HCT116 (cell line): Measurements from ENCODE around the gene FIBCD1. TPM values are rescaled to one million over a fixed set of nuclear protein-coding genes. Genes with fewer than 3 reads are reported as not detected.

Source experiments
- ATAC-seq: fragments of 200-7000 bp; cut with Tn5 transposase; 2 replicates; pipeline ENCODE4 v1.9.1; 2020; ENCODE audit warnings: mild to moderate bottlenecking, moderate library complexity
- BruUV-seq: library from RNA; stranded (reverse); fragments of 400-500 nt; replicated peaks from 2 replicates; lab custom pipeline; 2021; lab: Mats Ljungman, UMichigan
- CTCF ChIA-PET: fragments of 300-600 bp; sonication (Branson Sonifier 250); formaldehyde crosslinking; loops from one replicate; lab custom pipeline; 2021; ENCODE audit warnings: antibody characterized with exemption; lab: Charles Lee
- POLR2A ChIA-PET: fragments of 300-600, 350-600 bp; sonication (Branson Sonifier 250); formaldehyde crosslinking; loops from one replicate; lab custom pipeline; 2021; ENCODE audit warnings: antibody characterized with exemption; lab: Charles Lee
- RAD21 ChIA-PET, 2 experiments: fragments of 300-600 bp; sonication (Branson Sonifier 250); formaldehyde crosslinking; loops; one replicate each; lab custom pipeline; 2023; ENCODE audit warnings: low total read pairs in 2 of 2; ENCODE audit not compliant: uncharacterized antibody in 2 of 2, unreplicated experiment in 2 of 2, low non-redundant PET in 1 of 2; lab: Charles Lee
- DNase-seq: peaks from one replicate; pipeline ENCODE4 v3.0.0-alpha.2; 2010; ENCODE audit warnings: low read depth, low spot score
- H2AFZ ChIP-seq: fragments of 200-600 bp; shearing (Covaris generic), sonication (generic); 2 replicates; pipeline ENCODE4 v1.6.1; 2017; ENCODE audit warnings: low read depth, mixed run types, mixed read lengths, antibody characterized with exemption, low read length; ENCODE audit not compliant: poor library complexity, severe bottlenecking
- H3K27ac ChIP-seq: 2 replicates; pipeline ENCODE4 v1.5.1; 2012; ENCODE audit warnings: low read depth, low read length
- H3K27me3 ChIP-seq: fragments of 200-600 bp; sonication (generic); 2 replicates; pipeline ENCODE4 v1.6.1; 2016; ENCODE audit warnings: mixed run types, low read length, mixed read lengths; ENCODE audit not compliant: insufficient read depth
- H3K36me3 ChIP-seq, 2 experiments: fragments of 200-500 bp in 1 of 2; fragments of 200-600 bp in 1 of 2; sonication (Bioruptor generic) in 1 of 2; sonication (generic) in 1 of 2; 2 replicates each; pipeline versions ENCODE4 v1.5.1 to v1.6.1; 2014 to 2016; ENCODE audit warnings: low read length in 2 of 2, inconsistent platforms in 1 of 2, mixed read lengths in 1 of 2, mixed run types in 1 of 2; ENCODE audit not compliant: insufficient read depth in 2 of 2, control insufficient read depth in 1 of 2
- H3K4me1 ChIP-seq, 2 experiments: fragments of 200-600 bp in 1 of 2; sonication (generic) in 1 of 2; 2 replicates each; pipeline versions ENCODE4 v1.5.1 to v1.6.1; 2012 to 2017; ENCODE audit warnings: low read length in 2 of 2, inconsistent platforms in 1 of 2, mild to moderate bottlenecking in 1 of 2, mixed read lengths in 1 of 2, mixed run types in 1 of 2, moderate library complexity in 1 of 2; ENCODE audit not compliant: insufficient read depth in 2 of 2, control insufficient read depth in 1 of 2
- H3K4me2 ChIP-seq: fragments of 200-600 bp; sonication (generic); 2 replicates; pipeline ENCODE4 v1.6.1; 2017; ENCODE audit warnings: mixed run types, low read length, mixed read lengths
- H3K4me3 ChIP-seq, 2 experiments: fragments of 200-600 bp in 1 of 2; sonication (generic) in 1 of 2; replicated peaks in 1 of 2; 2 replicates each; pipeline ENCODE4 v1.5.1; 2011 to 2016; ENCODE audit warnings: low read length in 2 of 2, control low read depth in 1 of 2, low read depth in 1 of 2, mild to moderate bottlenecking in 1 of 2, mixed read lengths in 1 of 2, mixed run types in 1 of 2
- H3K79me2 ChIP-seq: fragments of 200-600 bp; sonication (generic); 2 replicates; pipeline ENCODE4 v1.6.1; 2017; ENCODE audit warnings: mild to moderate bottlenecking, mixed run types, low read length, moderate library complexity, mixed read lengths; ENCODE audit not compliant: insufficient read depth
- H3K9ac ChIP-seq: fragments of 200-600 bp; sonication (generic); 2 replicates; pipeline ENCODE4 v1.6.1; 2016; ENCODE audit warnings: low read length, mixed read lengths
- H3K9me2 ChIP-seq: fragments of 200-600 bp; sonication (generic), shearing (Covaris generic); 2 replicates; pipeline ENCODE4 v1.6.1; 2017; ENCODE audit warnings: mixed run types, mild to moderate bottlenecking, moderate library complexity; ENCODE audit not compliant: insufficient read depth
- H3K9me3 ChIP-seq, 2 experiments: fragments of 200-500 bp in 1 of 2; fragments of 200-600 bp in 1 of 2; sonication (Bioruptor generic) in 1 of 2; sonication (generic) in 1 of 2; 2 replicates each; pipeline ENCODE4 v1.6.1; 2014 to 2017; ENCODE audit warnings: low read length in 2 of 2, mixed read lengths in 2 of 2, inconsistent platforms in 1 of 2, low read depth in 1 of 2, mild to moderate bottlenecking in 1 of 2, mixed run types in 1 of 2, moderate library complexity in 1 of 2; ENCODE audit not compliant: control insufficient read depth in 1 of 2, insufficient read depth in 1 of 2
- H4K20me1 ChIP-seq: fragments of 200-600 bp; sonication (generic), shearing (Covaris generic); 2 replicates; pipeline ENCODE4 v1.6.1; 2017; ENCODE audit warnings: mixed run types, mild to moderate bottlenecking, moderate library complexity; ENCODE audit not compliant: insufficient read depth
- ATF3 ChIP-seq: IDR thresholded peaks from 2 replicates; pipeline ENCODE4 v1.6.1; 2012
- CBX3 ChIP-seq: IDR thresholded peaks from 2 replicates; pipeline ENCODE4 v1.6.1; 2012; ENCODE audit warnings: low read depth
- CEBPB ChIP-seq: IDR thresholded peaks from 2 replicates; pipeline ENCODE4 v1.6.1; 2012; ENCODE audit warnings: low read depth
- ELF1 ChIP-seq: IDR thresholded peaks from 2 replicates; pipeline ENCODE4 v1.6.1; 2012; ENCODE audit warnings: low read depth, borderline replicate concordance
- EZH2phosphoT487 ChIP-seq: fragments of 200-600 bp; IDR thresholded peaks from 2 replicates; pipeline ENCODE4 v1.6.1; 2018; ENCODE audit warnings: antibody characterized with exemption, borderline replicate concordance
- JUND ChIP-seq: IDR thresholded peaks from 2 replicates; pipeline ENCODE4 v1.6.1; 2012
- POLR2A ChIP-seq: IDR thresholded peaks from 2 replicates; pipeline ENCODE4 v1.7.0; 2011; ENCODE audit warnings: borderline replicate concordance; ENCODE audit not compliant: insufficient read depth, insufficient read length; ENCODE audit errors: extremely low read depth
- POLR2AphosphoS5 ChIP-seq: IDR thresholded peaks from 2 replicates; pipeline ENCODE4 v1.6.1; 2011; ENCODE audit warnings: mild to moderate bottlenecking, low read depth, low read length, moderate library complexity
- REST ChIP-seq: IDR thresholded peaks from 2 replicates; pipeline ENCODE4 v1.6.1; 2012; ENCODE audit warnings: low read depth
- SRF ChIP-seq: IDR thresholded peaks from 2 replicates; pipeline ENCODE4 v1.6.1; 2012; ENCODE audit warnings: low read depth
- ZBTB33 ChIP-seq: IDR thresholded peaks from 2 replicates; pipeline ENCODE4 v1.6.1; 2011; ENCODE audit warnings: mild to moderate bottlenecking, low read length, moderate library complexity; ENCODE audit not compliant: insufficient replicate concordance; ENCODE audit errors: extremely low read depth
- ZFX ChIP-seq: fragments of 450-650 bp; IDR thresholded peaks from 2 replicates; pipeline ENCODE4 v1.6.1; 2017
- intact Hi-C: fragments of 100-400 bp; cut with micrococcal nuclease; formaldehyde crosslinking; loops from 2 replicates; pipeline ENCODE4 v1.10.0; 2022
- total RNA-seq: library from RNA; stranded (reverse); gene quantifications from one replicate; pipeline ENCODE4 v1.2.1, GENCODE V29; 2021; ENCODE audit not compliant: unreplicated experiment

FIBCD1 gene
- total RNA-seq, 1 experiment from 2014 or later = 26.1 TPM

DNA sequence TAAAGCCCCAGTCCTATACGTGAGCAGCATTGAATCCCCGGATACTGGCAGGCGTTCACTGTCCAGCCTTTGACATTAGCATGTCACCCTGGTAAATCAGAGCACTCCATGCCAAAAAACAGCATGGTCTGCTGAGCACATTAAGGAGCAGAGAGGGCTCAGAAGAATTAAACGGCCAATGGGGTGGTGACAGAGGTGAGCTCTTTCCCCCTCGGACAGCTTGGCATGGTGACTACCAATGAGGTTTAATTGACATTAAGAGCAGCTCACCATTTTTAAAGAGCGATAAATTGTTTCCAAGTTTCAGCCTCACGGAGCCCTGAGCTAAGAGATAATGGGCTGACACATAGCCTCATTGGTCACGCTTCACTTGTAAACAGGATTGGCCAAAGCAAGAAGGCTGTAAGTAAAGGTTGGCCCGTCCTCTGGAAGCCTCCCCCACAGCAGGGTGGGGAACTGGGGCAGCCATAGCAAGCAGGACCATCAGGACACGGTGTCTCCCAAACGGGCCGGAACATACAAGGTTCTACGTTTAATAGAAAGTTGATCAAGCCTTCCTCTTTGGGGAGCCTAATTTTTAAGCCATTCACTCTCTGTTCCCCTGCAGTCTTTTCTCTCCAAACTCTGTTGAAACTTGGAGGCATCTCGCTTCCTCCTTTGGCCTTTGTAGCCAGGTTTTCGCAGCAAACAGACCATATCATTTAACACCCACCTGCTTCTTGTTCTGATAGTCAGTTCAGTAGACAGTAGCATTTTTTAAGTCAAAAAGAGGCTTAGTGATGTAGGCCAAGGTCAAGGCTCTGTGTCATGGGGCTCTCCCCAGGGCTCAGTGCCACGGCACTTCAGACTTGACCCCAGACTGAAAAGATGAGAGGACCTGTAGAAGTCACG, 68.3 kb downstream of the FIBCD1 start:
- H3K9ac ChIP-seq = no peak overlapping the region
- H3K36me3 ChIP-seq = peaks cover 22 to 30% of the 10 kb centered on the region in 2 experiments; a peak in 3 of 4 replicates
- H4K20me1 ChIP-seq = no peaks in the 10 kb centered on the region; the same call in 1 of the 2 replicates
- ChIA-PET RAD21 (interaction anchor here (0.7 to 2.5 kb wide), 4 partner anchors 69 to 128 kb away, joined by 3 to 12 read pairs (median 4); no protein-coding TSS in a partner anchor), POLR2A (no interaction called here), CTCF (interaction anchor here (1.1 to 3.9 kb wide), 9 partner anchors 9 to 175 kb away, joined by 3 to 58 read pairs (median 4); no protein-coding TSS in a partner anchor)
- H3K27me3 ChIP-seq = no peaks in the 10 kb centered on the region
- no peaks in the 10 kb centered on the region for H3K9me2 ChIP-seq
- peaks cover 24% of the 10 kb centered on the region; the same call in 1 of the 2 replicates for H3K79me2 ChIP-seq
- TF ChIP-seq EZH2phosphoT487 (no peak), POLR2A (no peak), SRF (no peak), ELF1 (no peak), ZFX (no peak), REST (no peak), JUND (no peak), CEBPB (no peak), POLR2AphosphoS5 (no peak), ATF3 (no peak), CBX3 (no peak), ZBTB33 (no peak)
- H2AFZ ChIP-seq = no peak overlapping the region
- ATAC-seq (no peak), DNase-seq (no peak)
- no peak overlapping the region for H3K27ac ChIP-seq
- H3K4me1 ChIP-seq = no peaks in the 10 kb centered on the region
- H3K9me3 ChIP-seq = no peaks in the 10 kb centered on the region
- H3K4me2 ChIP-seq = no peak overlapping the region
- no TSS peak for BruUV-seq
- H3K4me3 ChIP-seq = no peak overlapping the region
- intact Hi-C loops = no loop called here
